Stimulated activated naive CD8-positive, alpha-beta T cell treated with anti-CD3 and anti-CD28 coated beads, Interleukin-15, Interleukin-2, amounts not matched to agents 100 ng/mL and 50 ng/mL, for 24 hours (primary cell): ENCODE measurements around the gene FAAP100.
A peak's percentile ranks its signal among the peaks of the same experiment; 100 is the strongest.

Experiments
- H3K27ac Mint-ChIP-seq: one replicate; pipeline ENCODE4 v1.8.0; 2021; ENCODE audit warnings: mild to moderate bottlenecking, mixed read lengths
- H3K27me3 Mint-ChIP-seq: one replicate; pipeline ENCODE4 v1.8.0; 2021; ENCODE audit warnings: mixed read lengths
- H3K36me3 Mint-ChIP-seq: one replicate; pipeline ENCODE4 v1.8.0; 2021; ENCODE audit warnings: low read depth, mixed read lengths
- H3K4me1 Mint-ChIP-seq: one replicate; pipeline ENCODE4 v1.8.0; 2021; ENCODE audit warnings: low read depth, mixed read lengths
- H3K4me3 Mint-ChIP-seq: one replicate; pipeline ENCODE4 v1.8.0; 2021; ENCODE audit warnings: mild to moderate bottlenecking, mixed read lengths
- H3K9me3 Mint-ChIP-seq: one replicate; pipeline ENCODE4 v1.8.0; 2021; ENCODE audit warnings: mixed read lengths

The FAAP100 gene

DNA sequence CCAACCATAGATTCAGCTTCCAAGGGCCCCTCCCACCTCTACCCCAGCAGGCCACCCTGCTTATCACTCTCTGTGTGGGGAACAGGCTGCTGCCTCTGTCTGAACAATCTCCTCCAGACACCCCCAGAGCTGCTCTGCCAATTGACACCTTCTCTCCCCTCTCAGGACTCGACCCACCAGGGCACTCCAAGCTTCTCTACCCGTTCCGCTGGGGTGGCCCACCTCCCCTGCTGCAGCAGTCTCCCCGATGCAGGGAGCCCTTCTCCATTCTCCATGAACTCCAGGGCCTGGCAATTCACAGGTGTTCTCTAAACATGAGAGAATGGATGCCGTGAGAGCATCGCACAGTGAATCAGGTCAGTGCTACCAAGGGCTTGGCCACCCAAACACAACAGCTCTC lies 28.3 kb upstream of the FAAP100 start:
- peaks cover 20% of the 10 kb centered on the region for H3K4me1 Mint-ChIP-seq
- H3K36me3 Mint-ChIP-seq: peaks cover 77% of the 10 kb centered on the region
- H3K4me3 Mint-ChIP-seq: no peak overlapping the region
- peak overlapping the region; percentile 63 for H3K27ac Mint-ChIP-seq
- no peaks in the 10 kb centered on the region for H3K27me3 Mint-ChIP-seq
- no peaks in the 10 kb centered on the region for H3K9me3 Mint-ChIP-seq

DNA sequence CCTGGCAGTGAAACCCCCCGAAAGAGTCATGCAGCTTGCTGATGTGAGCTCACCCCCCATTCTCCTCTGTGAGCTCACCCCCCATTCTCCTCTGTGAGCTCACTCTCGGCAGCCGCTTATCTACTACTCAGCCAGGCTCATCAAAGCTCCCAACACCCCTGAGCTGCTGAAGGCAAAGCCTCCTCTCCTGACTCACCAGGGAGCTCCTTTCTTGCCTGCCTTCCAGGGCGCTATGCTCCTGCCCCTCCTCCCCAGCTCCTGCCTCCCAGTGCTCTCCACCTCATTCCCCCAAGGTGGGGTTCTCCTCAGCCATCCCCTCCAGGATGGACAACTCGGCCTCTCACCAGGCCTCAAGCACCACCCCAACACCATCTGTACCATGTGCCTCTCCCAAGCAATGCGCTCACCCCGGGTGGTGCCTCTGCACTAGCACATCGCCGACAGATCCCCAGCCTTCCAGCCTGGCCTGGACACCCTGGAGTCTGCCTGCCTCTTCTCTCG lies 27.7 kb upstream of the FAAP100 start:
- Mint-ChIP-seq H3K4me1 (peaks cover 20% of the 10 kb centered on the region), H3K27ac (peak overlapping the region; percentile 63)

DNA sequence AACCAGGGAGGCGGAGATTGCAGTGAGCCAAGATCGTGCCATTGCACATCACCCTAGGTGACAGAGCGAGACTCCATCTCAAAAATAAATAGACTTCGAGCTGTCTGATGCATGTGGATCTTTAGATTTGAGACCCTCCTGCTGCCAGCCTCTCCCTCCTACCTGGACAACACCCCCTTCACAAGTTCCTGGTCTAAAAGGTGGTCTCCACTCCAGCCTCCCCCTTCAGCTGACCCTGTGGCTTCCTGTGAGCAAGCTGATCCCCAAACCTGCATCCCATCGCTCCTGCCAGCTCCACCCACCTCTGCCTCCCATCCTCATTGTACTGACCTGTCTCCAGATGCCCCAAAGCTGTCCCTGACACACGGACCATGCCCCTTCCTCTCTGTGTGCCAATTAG lies 27.1 kb upstream of the FAAP100 start:
- H3K27ac Mint-ChIP-seq: no peak overlapping the region
- peaks cover 20% of the 10 kb centered on the region for H3K4me1 Mint-ChIP-seq
- no peaks in the 10 kb centered on the region for H3K9me3 Mint-ChIP-seq
- no peaks in the 10 kb centered on the region for H3K27me3 Mint-ChIP-seq
- peaks cover 70% of the 10 kb centered on the region for H3K36me3 Mint-ChIP-seq
- no peak overlapping the region for H3K4me3 Mint-ChIP-seq

More for the DNA sequence above, 27.7 kb upstream of the FAAP100 start:
- peaks cover 75% of the 10 kb centered on the region for H3K36me3 Mint-ChIP-seq
- H3K9me3 Mint-ChIP-seq: no peaks in the 10 kb centered on the region
- no peak overlapping the region for H3K4me3 Mint-ChIP-seq
- no peaks in the 10 kb centered on the region for H3K27me3 Mint-ChIP-seq

DNA sequence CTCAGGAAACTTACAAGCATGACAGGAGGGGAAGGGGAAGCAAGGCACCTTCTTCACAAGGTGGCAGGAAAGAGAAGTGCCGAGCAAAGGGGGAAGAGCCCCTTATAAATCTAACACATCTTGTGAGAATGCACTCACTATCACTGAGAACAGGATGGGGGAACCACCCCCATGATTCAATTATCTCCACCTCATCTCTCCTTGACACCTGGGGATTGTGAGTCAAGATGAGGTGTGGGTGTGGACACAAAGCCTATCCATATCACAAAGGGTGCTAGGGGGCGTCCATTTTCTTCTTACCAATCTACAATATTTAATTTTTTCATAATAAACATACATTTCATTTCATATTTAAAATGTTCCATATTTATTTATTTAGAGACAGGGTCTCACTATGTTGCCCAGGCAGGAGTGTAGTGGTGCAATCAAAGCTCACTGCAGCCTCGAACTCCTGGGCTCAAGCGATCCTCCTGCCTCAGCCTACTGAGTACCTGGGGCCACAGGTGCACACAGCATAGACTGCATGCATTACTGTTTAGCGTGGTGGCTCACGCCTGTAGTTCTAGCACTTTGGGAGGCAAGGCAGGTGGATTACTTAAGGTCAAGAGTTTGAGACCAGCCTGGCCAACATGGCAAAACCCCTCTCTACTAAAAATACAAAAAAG lies 26.5 kb upstream of the FAAP100 start:
- H3K4me3 Mint-ChIP-seq: no peak overlapping the region
- no peaks in the 10 kb centered on the region for H3K27me3 Mint-ChIP-seq
- no peaks in the 10 kb centered on the region for H3K9me3 Mint-ChIP-seq
- peaks cover 64% of the 10 kb centered on the region for H3K36me3 Mint-ChIP-seq
- peaks cover 20% of the 10 kb centered on the region for H3K4me1 Mint-ChIP-seq
- H3K27ac Mint-ChIP-seq: peak overlapping the region; percentile 33

DNA sequence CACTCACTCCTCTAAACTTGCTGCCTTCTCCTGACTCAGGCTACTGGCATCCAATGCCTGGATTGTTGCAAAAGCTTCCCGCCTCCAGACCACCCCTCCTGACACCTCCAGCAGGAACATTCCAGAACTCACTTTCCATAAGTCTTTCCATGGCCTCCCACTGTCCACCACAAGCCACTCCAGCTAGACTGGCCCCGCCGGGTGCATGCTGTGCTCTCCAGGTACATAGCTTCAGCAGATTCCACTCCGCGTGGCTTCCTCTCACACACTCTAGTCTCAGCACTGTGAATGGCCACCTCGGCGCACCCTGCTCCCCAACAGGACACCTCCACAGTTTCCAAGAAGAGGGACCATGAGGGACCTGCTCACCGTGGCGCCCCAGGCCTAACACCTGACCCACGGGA lies 25.9 kb upstream of the FAAP100 start:
- Mint-ChIP-seq H3K4me3 (no peak overlapping the region), H3K27ac (peak overlapping the region; percentile 71)

DNA sequence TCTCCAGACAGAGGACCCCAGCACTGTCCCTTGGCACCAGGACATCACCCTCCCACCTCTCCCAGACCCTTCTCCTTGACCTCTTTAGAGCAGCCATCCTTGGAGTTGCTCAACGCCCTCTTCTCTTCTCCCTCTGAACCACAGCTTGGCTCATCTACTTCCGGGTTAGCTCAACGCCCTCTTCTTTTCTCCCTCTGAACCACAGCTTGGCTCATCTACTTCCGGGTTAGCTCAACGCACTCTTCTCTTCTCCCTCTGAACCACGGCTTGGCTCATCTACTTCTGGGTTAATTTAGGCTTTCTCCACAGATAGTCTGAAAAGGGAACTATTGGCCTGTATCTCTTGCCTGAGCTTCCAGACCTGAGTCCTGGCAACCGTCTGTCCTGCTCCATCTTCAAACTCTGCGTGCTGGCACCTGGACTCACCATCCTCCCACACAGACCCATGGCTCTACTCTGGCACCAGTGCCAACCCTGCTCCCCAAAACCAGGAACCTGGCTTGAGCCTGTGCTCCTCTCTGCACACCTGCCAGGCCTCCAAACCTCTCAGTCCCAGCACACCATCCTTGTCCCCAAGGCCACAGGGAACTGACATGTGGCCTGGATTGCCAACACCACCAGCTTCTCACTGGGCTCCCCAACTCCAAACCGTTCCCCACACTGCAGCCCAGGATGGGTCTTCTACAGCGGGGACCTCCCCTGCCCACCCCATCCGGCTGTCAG lies 25.3 kb upstream of the FAAP100 start:
- no peak overlapping the region for H3K4me3 Mint-ChIP-seq
- H3K27me3 Mint-ChIP-seq: no peaks in the 10 kb centered on the region
- H3K27ac Mint-ChIP-seq: peak overlapping the region; percentile 71
- H3K36me3 Mint-ChIP-seq: peaks cover 59% of the 10 kb centered on the region
- H3K4me1 Mint-ChIP-seq: peaks cover 20% of the 10 kb centered on the region
- H3K9me3 Mint-ChIP-seq: no peaks in the 10 kb centered on the region

More for the DNA sequence above, 25.9 kb upstream of the FAAP100 start:
- Mint-ChIP-seq H3K36me3 (peaks cover 59% of the 10 kb centered on the region), H3K9me3 (no peaks in the 10 kb centered on the region), H3K4me1 (peaks cover 20% of the 10 kb centered on the region), H3K27me3 (no peaks in the 10 kb centered on the region)

DNA sequence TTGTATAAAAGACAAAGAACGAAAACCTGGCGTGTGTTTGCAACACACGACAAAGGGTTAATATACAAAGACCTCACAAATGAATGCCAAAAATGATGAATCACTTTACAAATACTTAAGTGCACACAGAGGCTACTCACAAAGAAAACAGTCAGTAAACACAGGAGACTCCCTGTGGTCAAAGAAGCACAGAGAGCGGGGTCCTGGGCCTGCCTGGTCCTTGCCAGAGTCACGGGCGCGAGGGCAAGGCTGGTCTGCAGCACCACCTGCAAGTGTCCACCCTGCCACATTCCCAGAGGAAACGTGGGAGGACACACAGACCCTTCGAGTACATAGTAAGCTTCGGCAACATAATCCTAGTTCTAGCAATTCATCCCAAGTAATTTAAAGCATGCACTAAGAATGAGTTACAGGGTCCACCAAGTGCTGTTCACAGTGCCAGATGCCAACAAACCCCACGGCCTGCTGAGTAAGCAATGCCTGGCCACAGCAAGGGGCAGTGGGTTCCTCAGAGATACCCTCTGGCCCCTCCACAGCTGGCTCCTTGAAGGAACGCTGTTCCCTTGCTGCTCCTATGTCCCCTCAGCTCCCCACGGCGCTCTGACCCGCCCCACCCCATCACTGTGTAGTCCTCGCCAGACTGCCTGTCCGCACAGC lies 24.6 kb upstream of the FAAP100 start:
- H3K27me3 Mint-ChIP-seq: no peaks in the 10 kb centered on the region
- H3K4me1 Mint-ChIP-seq: peaks cover 20% of the 10 kb centered on the region
- peaks cover 58% of the 10 kb centered on the region for H3K36me3 Mint-ChIP-seq
- H3K27ac Mint-ChIP-seq: no peak overlapping the region
- no peaks in the 10 kb centered on the region for H3K9me3 Mint-ChIP-seq
- H3K4me3 Mint-ChIP-seq: no peak overlapping the region

DNA sequence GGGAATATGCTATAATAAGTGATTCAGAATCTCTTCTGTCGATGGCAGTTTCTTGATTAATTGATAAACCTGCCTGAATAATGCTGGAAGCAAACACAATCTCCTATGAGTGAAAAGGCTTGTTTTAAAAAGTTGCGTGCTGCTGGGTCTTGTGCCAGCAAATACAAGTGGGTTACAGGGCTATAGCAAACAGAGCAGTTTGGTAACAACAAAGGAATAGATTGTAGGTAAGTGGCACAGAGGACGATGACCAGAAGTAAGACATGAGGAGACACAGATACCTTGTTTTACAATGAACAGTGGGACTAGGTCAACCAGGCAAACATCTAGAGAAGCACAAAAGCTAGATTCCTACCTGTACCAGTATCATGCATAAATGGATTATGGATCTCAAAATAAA lies 23.7 kb upstream of the FAAP100 start:
- Mint-ChIP-seq H3K9me3 (no peaks in the 10 kb centered on the region), H3K4me3 (no peak overlapping the region), H3K4me1 (peaks cover 20% of the 10 kb centered on the region), H3K27ac (no peak overlapping the region), H3K27me3 (no peaks in the 10 kb centered on the region), H3K36me3 (peaks cover 56% of the 10 kb centered on the region)

DNA sequence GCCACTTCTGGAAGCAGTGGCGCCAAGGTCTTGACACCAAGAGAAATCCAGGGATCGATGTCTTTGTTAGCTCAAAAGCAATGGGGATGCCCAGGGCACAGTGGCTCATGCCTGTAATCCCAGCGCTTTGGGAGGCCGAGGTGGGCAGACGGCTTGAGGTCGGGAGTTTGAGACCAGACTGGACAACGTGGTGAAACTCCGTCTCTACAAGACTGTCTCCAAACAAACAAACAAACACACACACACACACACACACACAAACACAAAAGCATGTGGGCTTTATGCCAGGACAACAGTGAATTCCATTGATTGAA lies 22.4 kb upstream of the FAAP100 start:
- H3K4me1 Mint-ChIP-seq: peaks cover 13% of the 10 kb centered on the region
- peaks cover 52% of the 10 kb centered on the region for H3K36me3 Mint-ChIP-seq
- no peaks in the 10 kb centered on the region for H3K9me3 Mint-ChIP-seq
- H3K27ac Mint-ChIP-seq: no peak overlapping the region
- no peak overlapping the region for H3K4me3 Mint-ChIP-seq
- H3K27me3 Mint-ChIP-seq: no peaks in the 10 kb centered on the region

DNA sequence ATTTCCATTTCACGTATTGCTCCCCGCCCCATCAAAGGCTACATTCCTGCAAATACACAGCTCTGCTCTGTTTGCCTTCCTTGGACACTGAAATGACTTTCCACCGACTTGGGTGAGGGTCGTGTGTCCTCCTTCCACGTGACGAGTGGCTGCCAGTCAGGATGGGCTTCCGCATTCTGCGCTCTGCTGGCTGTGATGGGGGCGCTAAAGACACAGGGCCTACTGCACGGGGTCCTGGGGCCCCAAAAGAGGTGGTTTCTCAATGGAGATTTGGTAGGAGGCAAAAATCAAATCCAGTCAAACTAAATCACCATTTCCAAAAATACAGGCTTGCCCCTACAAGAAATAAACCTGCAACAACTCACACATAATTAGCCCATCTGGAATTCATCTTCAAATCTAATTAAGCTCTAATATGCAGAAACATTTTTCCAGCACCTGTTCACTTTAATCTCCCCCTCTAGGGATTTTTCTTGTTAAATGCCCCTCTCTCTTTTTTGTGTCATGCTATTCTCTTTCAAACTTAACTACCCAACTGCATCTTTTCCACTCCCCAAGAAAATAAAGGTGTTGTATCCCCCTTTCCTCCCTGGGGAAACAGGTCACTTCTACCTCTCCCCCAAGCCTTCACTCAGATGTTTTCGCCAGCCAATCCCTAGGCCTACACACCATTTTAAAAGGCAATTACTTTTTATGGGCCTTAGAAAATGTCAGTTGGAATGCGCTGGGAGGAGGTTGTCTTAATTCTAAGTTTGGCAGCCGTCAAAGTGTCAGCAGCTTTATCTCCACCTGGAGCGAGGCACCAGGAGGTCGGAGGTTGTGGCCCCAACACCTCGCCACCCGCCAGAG lies 21.9 kb upstream of the FAAP100 start:
- peaks cover 50% of the 10 kb centered on the region for H3K36me3 Mint-ChIP-seq
- no peaks in the 10 kb centered on the region for H3K27me3 Mint-ChIP-seq
- H3K27ac Mint-ChIP-seq: no peak overlapping the region
- H3K4me1 Mint-ChIP-seq: peaks cover 9% of the 10 kb centered on the region
- H3K9me3 Mint-ChIP-seq: no peaks in the 10 kb centered on the region
- H3K4me3 Mint-ChIP-seq: no peak overlapping the region

DNA sequence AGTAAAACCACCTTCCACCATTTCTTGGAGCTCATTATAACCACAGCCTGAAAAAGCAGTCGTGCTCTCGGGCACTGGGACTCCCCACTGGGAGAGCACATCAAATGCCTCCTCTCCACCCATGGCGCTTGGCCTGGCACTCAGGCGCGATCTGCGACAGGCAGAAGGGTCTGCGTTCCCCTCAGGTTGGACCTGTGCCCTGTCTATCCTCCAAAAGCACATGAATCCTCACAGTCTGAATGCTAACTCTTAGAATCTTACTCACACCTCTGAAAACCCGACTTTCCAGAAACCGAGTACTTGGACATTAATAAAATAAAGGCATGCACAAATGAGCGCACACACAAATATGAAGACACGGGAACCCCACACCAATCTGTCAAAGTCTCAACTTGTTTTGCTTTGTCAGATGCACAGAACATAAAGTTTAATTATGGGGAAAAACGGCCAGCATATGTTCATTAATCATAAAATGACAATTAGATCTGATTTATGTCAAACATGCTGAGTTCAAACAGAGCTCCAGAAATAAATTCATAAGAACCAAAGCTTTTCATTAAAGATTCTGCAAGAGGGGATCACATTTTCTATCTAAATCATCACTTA lies 20.5 kb upstream of the FAAP100 start:
- no peak overlapping the region for H3K4me3 Mint-ChIP-seq
- no peaks in the 10 kb centered on the region for H3K27me3 Mint-ChIP-seq
- no peak overlapping the region for H3K27ac Mint-ChIP-seq
- H3K36me3 Mint-ChIP-seq: peaks cover 51% of the 10 kb centered on the region
- H3K9me3 Mint-ChIP-seq: no peaks in the 10 kb centered on the region
- H3K4me1 Mint-ChIP-seq: no peaks in the 10 kb centered on the region

DNA sequence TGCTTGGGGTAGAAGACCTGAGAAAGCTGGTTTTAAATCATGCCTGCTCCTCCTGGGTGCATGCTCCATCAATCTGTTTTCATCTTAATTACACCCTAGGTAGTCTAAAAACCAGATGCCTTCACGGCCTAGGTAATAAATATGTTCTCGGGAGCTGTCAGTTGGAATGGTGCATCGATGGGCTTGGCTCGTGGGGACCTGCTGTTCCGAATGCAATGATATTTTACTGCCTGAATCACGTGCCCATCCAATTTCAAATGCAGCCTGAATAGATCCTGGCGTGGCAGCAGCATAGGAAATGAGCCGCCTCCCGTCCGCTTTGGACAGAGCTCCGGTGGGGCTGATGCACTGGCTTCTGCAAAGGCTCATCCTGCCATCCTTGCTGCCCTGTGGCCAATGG lies 18.8 kb upstream of the FAAP100 start:
- Mint-ChIP-seq H3K4me3 (no peak overlapping the region), H3K27me3 (no peaks in the 10 kb centered on the region), H3K4me1 (no peaks in the 10 kb centered on the region), H3K27ac (no peak overlapping the region), H3K36me3 (peaks cover 54% of the 10 kb centered on the region), H3K9me3 (no peaks in the 10 kb centered on the region)

DNA sequence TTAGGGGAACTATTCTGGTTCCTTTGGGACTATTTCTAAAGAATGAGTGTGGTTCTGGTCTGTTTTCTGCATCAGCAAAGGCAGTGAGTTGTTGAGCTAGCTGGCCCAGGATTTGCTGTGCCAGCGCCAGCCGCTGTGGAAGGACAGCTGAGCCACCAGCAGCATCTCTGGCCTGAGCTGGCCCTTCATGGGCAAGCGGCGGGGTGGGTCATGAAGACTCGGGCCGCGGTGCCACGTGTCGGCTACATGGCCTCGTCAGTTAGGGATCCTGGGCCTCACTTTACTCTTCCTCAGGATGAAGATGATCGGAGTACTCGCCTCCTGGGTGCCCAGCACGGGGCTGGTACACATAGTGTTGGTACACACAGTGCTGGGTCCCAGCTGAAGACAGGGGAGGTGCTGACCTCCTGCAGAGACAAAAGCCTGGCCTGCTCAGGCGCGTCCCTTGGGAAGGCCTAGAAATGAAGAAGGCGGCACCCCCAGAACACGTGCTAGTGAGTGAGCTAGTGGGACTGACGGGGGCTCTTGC lies 17.9 kb upstream of the FAAP100 start:
- Mint-ChIP-seq H3K9me3 (no peaks in the 10 kb centered on the region), H3K36me3 (peaks cover 55% of the 10 kb centered on the region), H3K27ac (no peak overlapping the region), H3K27me3 (no peaks in the 10 kb centered on the region), H3K4me3 (no peak overlapping the region), H3K4me1 (no peaks in the 10 kb centered on the region)

DNA sequence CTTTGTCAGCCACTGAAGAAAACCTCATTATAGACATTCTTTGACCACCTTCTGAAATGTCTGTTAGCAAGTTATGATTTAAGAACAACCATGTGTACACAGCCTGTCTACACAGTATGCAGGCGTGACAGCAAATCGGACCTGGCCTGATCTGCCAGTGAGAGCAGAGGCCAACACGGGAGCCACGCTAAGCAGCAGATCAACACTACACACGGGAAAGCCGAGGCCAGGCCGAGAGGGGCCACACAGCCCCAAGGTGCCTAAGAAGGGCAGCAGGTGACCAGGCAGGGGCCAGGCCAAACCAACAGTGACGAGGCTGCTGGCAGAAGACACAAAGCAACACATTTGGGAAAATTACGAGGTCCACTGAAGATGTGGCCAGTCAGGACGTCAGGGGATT lies 16.3 kb upstream of the FAAP100 start:
- no peaks in the 10 kb centered on the region for H3K27me3 Mint-ChIP-seq
- H3K4me3 Mint-ChIP-seq: no peak overlapping the region
- H3K4me1 Mint-ChIP-seq: no peaks in the 10 kb centered on the region
- no peaks in the 10 kb centered on the region for H3K9me3 Mint-ChIP-seq
- peaks cover 63% of the 10 kb centered on the region for H3K36me3 Mint-ChIP-seq
- no peak overlapping the region for H3K27ac Mint-ChIP-seq
